Prostate gland (tissue), 2 donors: ENCODE data around the gene RBM20.

Experiments used
- POLR2A ChIP-seq: fragments of 450-650 bp; IDR thresholded peaks from one replicate; pipeline ENCODE4 v1.6.1; 2016; ENCODE audit warnings: antibody characterized with exemption, mild to moderate bottlenecking
- POLR2AphosphoS5 ChIP-seq: sonication (generic); formaldehyde crosslinking; IDR thresholded peaks from one replicate; pipeline ENCODE4 v1.6.1; 2017; ENCODE audit warnings: antibody characterized with exemption
- TF ChIP-seq, protein P1 (sequence below), 4 experiments: fragments of 200-600 bp in 2 of 4; fragments of 450-650 bp in 2 of 4; sonication (generic) in 2 of 4; IDR thresholded peaks; 1 replicate in 3 of 4; 2 replicates in 1 of 4; pipeline ENCODE4 v1.5.1; 2016 to 2019; ENCODE audit warnings: antibody characterized with exemption in 4 of 4, mild to moderate bottlenecking in 2 of 4, moderate library complexity in 2 of 4

DNA sequence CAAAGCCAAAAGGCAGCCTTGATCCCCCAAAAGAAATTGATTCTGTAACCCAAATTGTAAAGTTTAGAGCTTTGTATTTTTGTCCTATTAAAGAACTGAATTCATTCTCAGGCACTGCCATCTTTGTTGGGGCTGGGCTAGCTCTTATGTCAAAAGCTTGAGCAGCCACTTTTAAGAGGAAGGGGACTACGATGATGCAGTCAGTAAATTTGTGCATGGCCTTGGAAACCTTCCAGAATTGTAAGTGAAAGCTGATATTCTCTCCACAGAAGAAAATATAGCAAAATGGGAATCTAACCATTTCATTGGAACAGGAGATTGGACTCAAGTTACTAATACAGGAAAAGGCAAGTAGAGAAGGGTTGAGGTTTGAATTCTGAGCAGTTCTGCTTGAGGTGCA lies 50.1 kb downstream of the RBM20 start:
- no peak for TF ChIP-seq POLR2A
- no peak for TF ChIP-seq POLR2AphosphoS5
- TF ChIP-seq, protein P1, sequence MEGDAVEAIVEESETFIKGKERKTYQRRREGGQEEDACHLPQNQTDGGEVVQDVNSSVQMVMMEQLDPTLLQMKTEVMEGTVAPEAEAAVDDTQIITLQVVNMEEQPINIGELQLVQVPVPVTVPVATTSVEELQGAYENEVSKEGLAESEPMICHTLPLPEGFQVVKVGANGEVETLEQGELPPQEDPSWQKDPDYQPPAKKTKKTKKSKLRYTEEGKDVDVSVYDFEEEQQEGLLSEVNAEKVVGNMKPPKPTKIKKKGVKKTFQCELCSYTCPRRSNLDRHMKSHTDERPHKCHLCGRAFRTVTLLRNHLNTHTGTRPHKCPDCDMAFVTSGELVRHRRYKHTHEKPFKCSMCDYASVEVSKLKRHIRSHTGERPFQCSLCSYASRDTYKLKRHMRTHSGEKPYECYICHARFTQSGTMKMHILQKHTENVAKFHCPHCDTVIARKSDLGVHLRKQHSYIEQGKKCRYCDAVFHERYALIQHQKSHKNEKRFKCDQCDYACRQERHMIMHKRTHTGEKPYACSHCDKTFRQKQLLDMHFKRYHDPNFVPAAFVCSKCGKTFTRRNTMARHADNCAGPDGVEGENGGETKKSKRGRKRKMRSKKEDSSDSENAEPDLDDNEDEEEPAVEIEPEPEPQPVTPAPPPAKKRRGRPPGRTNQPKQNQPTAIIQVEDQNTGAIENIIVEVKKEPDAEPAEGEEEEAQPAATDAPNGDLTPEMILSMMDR (IDR thresholded peaks at IDR 0.05) = no peak
